Peyer's patch (tissue), 4 donors: ENCODE data around the gene LTBP2. TPM values are rescaled to one million over a fixed set of nuclear protein-coding genes. Genes with fewer than 3 reads are reported as not detected.
A peak's percentile ranks its signal among the peaks of the same experiment; 100 is the strongest.

ENCODE experiments used
- DNase-seq, 3 donors: peaks; one replicate each; pipeline ENCODE4 v3.0.0-alpha.2; 2017 to 2019
- H3K27ac ChIP-seq, 4 donors: fragments of 200-600 bp; sonication (generic); one replicate each; pipeline ENCODE4 v1.5.1; 2016 to 2019
- H3K27me3 ChIP-seq, 2 donors: fragments of 200-600 bp; sonication (generic); one replicate each; pipeline ENCODE4 v1.5.1; 2019
- H3K36me3 ChIP-seq, 3 donors: fragments of 200-600 bp; sonication (generic); one replicate each; pipeline ENCODE4 v1.5.1; 2016 to 2019
- H3K4me1 ChIP-seq, 4 donors: fragments of 200-600 bp; sonication (generic); one replicate each; pipeline ENCODE4 v1.5.1; 2016 to 2019
- H3K4me3 ChIP-seq, 4 donors: fragments of 200-600 bp; sonication (generic); 1 replicate in 3 of 4; 2 replicates in 1 of 4; pipeline ENCODE4 v1.5.1; 2016 to 2019; ENCODE audit warnings: mild to moderate bottlenecking in 1 of 4
- H3K9me3 ChIP-seq, 4 donors: fragments of 200-600 bp; sonication (generic); one replicate each; pipeline ENCODE4 v1.5.1; 2016 to 2019; ENCODE audit warnings: mild to moderate bottlenecking in 1 of 4
- POLR2A ChIP-seq, 2 donors: fragments of 450-650 bp; IDR thresholded peaks; one replicate each; pipeline ENCODE4 v1.5.1; 2017; ENCODE audit warnings: antibody characterized with exemption in 2 of 2, mild to moderate bottlenecking in 2 of 2, moderate library complexity in 2 of 2
- total RNA-seq, 4 donors: library from RNA; depleted of rRNA; stranded (reverse); fragments of >200 nt; gene quantifications; one replicate each; pipeline ENCODE4 v1.1.0, GENCODE V29; 2016
- TF ChIP-seq, protein P1 (sequence below), 6 experiments: fragments of 450-650 bp in 4 of 6; fragments of 200-600 bp in 2 of 6; sonication (generic) in 1 of 6; IDR thresholded peaks; one replicate each; pipeline ENCODE4 v1.5.1; 2017 to 2019; ENCODE audit warnings: antibody characterized with exemption in 6 of 6, mild to moderate bottlenecking in 3 of 6, moderate library complexity in 1 of 6

Gene LTBP2
- total RNA-seq, 4 donors from 2014 or later: 10.7 to 34.7 (median 16.0) TPM

DNA sequence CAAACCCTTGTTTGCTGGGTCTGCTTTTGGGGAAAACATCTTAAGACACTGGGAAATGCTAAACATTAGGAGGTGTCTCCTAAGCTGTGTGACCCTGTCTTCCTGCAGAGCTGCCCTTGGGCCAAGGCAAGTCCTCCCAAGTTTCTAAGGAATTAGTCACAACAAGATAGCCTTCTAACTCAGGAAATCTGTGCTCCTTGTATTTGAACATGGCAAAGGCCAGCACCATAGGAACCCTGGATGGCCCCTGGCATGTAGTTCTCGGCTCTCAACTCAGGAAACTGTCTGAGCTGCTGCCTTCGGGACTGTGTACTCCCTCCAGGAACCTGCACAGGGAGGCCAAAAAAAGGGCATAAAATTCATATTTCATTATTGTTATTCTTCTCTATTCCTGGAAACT is 37.6 kb upstream of the LTBP2 start:
- Histone ChIP-seq H3K27me3 (no peaks in the 10 kb centered on the region), H3K4me3 (no peak overlapping the region), H3K9me3 (no peaks in the 10 kb centered on the region), H3K36me3 (no peaks in the 10 kb centered on the region), H3K4me1 (no peaks in the 10 kb centered on the region), H3K27ac (no peak overlapping the region)
- no peak for DNase-seq
- TF ChIP-seq POLR2A (IDR thresholded peaks at IDR 0.05): no peak
- TF ChIP-seq, protein P1, sequence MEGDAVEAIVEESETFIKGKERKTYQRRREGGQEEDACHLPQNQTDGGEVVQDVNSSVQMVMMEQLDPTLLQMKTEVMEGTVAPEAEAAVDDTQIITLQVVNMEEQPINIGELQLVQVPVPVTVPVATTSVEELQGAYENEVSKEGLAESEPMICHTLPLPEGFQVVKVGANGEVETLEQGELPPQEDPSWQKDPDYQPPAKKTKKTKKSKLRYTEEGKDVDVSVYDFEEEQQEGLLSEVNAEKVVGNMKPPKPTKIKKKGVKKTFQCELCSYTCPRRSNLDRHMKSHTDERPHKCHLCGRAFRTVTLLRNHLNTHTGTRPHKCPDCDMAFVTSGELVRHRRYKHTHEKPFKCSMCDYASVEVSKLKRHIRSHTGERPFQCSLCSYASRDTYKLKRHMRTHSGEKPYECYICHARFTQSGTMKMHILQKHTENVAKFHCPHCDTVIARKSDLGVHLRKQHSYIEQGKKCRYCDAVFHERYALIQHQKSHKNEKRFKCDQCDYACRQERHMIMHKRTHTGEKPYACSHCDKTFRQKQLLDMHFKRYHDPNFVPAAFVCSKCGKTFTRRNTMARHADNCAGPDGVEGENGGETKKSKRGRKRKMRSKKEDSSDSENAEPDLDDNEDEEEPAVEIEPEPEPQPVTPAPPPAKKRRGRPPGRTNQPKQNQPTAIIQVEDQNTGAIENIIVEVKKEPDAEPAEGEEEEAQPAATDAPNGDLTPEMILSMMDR (IDR thresholded peaks at IDR 0.05): no peak

DNA sequence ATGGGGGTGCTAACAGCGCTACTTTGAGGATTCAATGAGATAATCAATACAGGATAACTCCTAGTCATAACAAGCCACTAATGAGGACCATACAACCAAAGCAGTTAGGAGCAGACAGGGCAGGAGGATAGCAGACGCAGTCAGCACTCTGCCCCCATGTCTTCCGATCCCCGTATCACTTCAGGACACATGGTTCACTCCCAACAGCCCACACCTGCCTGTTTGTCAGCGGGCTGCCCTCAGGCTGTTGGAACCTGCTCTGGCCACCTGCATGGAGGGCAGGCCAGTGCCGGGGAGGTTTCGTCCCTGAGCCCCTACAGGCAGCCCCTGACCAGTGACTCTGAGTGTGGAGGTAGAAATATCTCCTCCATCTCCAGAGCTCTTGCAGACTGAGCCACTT is 37.1 kb upstream of the LTBP2 start:
- Histone ChIP-seq H3K27me3 (no peaks in the 10 kb centered on the region), H3K4me3 (no peak overlapping the region), H3K9me3 (no peaks in the 10 kb centered on the region), H3K27ac (no peak overlapping the region), H3K36me3 (no peaks in the 10 kb centered on the region), H3K4me1 (no peaks in the 10 kb centered on the region)
- TF ChIP-seq POLR2A (IDR thresholded peaks at IDR 0.05): no peak
- TF ChIP-seq, protein P1 (IDR thresholded peaks at IDR 0.05): no peak
- no peak for DNase-seq

DNA sequence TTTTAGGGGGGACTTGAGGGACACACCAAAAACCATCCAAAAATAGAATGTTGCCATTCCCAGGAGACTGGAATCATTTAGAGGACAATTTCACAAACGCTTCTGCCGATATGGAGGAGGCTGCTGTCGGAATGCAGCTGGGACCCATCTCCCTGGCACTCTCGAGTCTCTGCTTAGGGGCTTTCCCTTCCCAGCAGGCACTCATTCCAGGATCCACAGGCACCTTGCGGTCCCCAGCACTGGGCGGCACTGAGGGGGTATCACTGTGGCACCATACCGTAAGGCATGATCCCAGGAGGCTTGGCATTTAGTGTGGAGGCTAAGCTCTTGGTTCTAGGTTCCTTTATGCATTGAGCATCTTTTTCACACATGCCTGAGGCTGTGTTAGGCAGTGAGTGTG is 36.6 kb upstream of the LTBP2 start:
- Histone ChIP-seq H3K4me1 (no peaks in the 10 kb centered on the region), H3K36me3 (no peaks in the 10 kb centered on the region), H3K4me3 (no peak overlapping the region), H3K9me3 (no peaks in the 10 kb centered on the region), H3K27ac (no peak overlapping the region), H3K27me3 (no peaks in the 10 kb centered on the region)
- DNase-seq: peak in 1 of 3 donors; percentile 32
- TF ChIP-seq POLR2A (IDR thresholded peaks at IDR 0.05): no peak
- TF ChIP-seq, protein P1 (IDR thresholded peaks at IDR 0.05): no peak

DNA sequence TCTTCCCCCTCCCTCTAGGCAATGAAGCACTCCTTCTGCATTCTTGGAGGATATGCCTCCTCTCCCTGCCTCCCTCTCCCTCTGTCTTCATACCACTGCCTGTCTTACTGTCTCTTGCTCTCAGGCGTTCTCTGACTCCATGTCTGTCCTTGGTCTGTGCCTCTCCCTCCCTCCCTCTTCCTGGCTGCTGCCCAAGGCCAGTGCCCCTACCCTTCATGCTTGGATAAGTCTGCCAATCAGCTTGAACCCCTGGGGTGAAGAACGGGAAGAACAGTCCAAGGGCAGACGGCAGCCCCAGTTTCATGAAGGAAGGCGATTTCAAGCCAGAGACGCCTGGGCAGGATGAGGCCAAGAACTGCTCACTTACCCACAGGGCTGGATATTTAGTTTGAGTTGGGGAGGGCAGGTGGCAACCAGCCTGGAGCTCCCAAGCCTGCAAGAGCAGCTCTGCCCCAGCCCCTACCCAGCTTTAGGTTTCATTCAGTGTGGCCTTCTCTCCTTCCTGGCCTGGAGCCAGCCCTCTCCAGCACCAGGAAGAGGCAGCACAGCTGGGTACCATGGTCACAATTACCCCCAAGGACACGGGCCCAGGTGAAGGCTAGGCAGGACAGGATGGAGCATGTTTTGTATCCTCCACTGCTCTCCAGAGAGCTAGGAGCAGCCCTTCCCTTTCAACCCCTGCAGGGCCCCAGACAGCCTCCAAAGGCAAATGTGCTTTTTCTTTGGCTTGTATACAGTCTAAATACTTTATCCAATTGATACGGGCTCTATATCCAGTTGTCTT is 35.8 kb upstream of the LTBP2 start:
- Histone ChIP-seq H3K9me3 (no peaks in the 10 kb centered on the region), H3K4me1 (no peaks in the 10 kb centered on the region), H3K36me3 (no peaks in the 10 kb centered on the region), H3K27ac (no peak overlapping the region), H3K4me3 (no peak overlapping the region), H3K27me3 (no peaks in the 10 kb centered on the region)
- peak in 1 of 3 donors; percentile 42 for DNase-seq
- TF ChIP-seq, protein P1 (IDR thresholded peaks at IDR 0.05): no peak
- TF ChIP-seq POLR2A (IDR thresholded peaks at IDR 0.05): no peak

DNA sequence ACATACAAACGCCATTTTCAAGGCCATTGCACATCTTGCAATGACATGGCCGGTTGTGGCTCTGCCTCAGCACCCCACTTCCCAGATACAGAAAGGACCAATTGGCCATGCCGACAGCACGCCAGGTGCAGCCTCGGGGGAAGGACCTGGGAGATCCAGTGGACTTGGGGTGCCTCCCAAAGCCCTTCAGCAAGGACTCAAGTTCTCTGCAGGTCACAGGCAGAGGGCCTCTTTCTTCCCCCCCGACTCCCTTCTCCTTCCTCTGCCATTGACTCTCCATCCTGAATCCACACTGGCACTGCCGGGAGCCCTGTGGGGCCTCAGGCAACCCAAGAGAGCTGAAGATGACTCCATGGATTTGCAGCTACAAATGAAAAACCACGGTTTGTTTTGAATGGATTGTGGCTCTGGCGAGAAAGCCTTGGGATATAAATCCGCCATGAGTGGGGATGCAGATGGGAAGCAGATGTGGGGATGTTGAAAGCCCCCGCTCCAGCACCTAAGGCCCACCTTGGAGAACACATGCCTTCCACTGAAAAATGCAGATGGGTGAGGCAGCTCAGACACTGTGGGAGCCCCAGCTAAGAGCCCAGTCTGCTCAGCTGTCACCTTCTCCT is 35.1 kb upstream of the LTBP2 start:
- no peaks in the 10 kb centered on the region for H3K36me3 ChIP-seq
- DNase-seq: no peak
- no peaks in the 10 kb centered on the region for H3K9me3 ChIP-seq
- no peak overlapping the region for H3K4me3 ChIP-seq
- H3K4me1 ChIP-seq: no peaks in the 10 kb centered on the region
- H3K27me3 ChIP-seq: no peaks in the 10 kb centered on the region
- TF ChIP-seq POLR2A (IDR thresholded peaks at IDR 0.05): no peak
- TF ChIP-seq, protein P1 (IDR thresholded peaks at IDR 0.05): no peak
- H3K27ac ChIP-seq: no peak overlapping the region
